GM11168 (cell line): Measurements from ENCODE around the gene NRP2.

Experiments used
- in situ Hi-C: fragments of 300-500 bp; cut with MboI; formaldehyde crosslinking; loops from one replicate; pipeline ENCODE4 v1.12.0; 2022; ENCODE audit warnings: low sequenced_read_pairs; ENCODE audit not compliant: unreplicated experiment

NRP2 gene

GRCh38 chr2:205750797-205751196, 68.5 kb downstream of the NRP2 start:
- in situ Hi-C loops: no loop called here

- in situ Hi-C loops: no loop called here
Measured at GRCh38 chr2:205751569-205752031, 69.3 kb downstream of the NRP2 start.

- in situ Hi-C loops: no loop called here
Measured at GRCh38 chr2:205752296-205752820, 70.1 kb downstream of the NRP2 start.

- in situ Hi-C loops: no loop called here
Measured at GRCh38 chr2:205752924-205753323, 70.6 kb downstream of the NRP2 start.

GRCh38 chr2:205754285-205754923, 72.1 kb downstream of the NRP2 start:
- in situ Hi-C loops: no loop called here

- in situ Hi-C loops: no loop called here
Measured at GRCh38 chr2:205754924-205755321, 72.6 kb downstream of the NRP2 start.

GRCh38 chr2:205755923-205756322, 73.6 kb downstream of the NRP2 start:
- in situ Hi-C loops: no loop called here

- in situ Hi-C loops: no loop called here
Measured at GRCh38 chr2:205757271-205757670, 75.0 kb downstream of the NRP2 start.

GRCh38 chr2:205758051-205758450, 75.8 kb downstream of the NRP2 start:
- in situ Hi-C loops: no loop called here

GRCh38 chr2:205758500-205758899, 76.2 kb downstream of the NRP2 start:
- in situ Hi-C loops: no loop called here

GRCh38 chr2:205759257-205759656, 77.0 kb downstream of the NRP2 start:
- in situ Hi-C loops: no loop called here

- in situ Hi-C loops: no loop called here
Measured at GRCh38 chr2:205759732-205760131, 77.4 kb downstream of the NRP2 start.

- in situ Hi-C loops: no loop called here
Measured at GRCh38 chr2:205760157-205760556, 77.9 kb downstream of the NRP2 start.

GRCh38 chr2:205761421-205761820, 79.1 kb downstream of the NRP2 start:
- in situ Hi-C loops: no loop called here

- in situ Hi-C loops: no loop called here
Measured at GRCh38 chr2:205762881-205763280, 80.6 kb downstream of the NRP2 start.

GRCh38 chr2:205763708-205764211, 81.5 kb downstream of the NRP2 start:
- in situ Hi-C loops: no loop called here

GRCh38 chr2:205764270-205764746, 82.0 kb downstream of the NRP2 start:
- in situ Hi-C loops: no loop called here

GRCh38 chr2:205765151-205765550, 82.8 kb downstream of the NRP2 start:
- in situ Hi-C loops: no loop called here

- in situ Hi-C loops: no loop called here
Measured at GRCh38 chr2:205766779-205767359, 84.6 kb downstream of the NRP2 start.

GRCh38 chr2:205767617-205768016, 85.3 kb downstream of the NRP2 start:
- in situ Hi-C loops: no loop called here

GRCh38 chr2:205768341-205768740, 86.0 kb downstream of the NRP2 start:
- in situ Hi-C loops: no loop called here
